Peyer's patch (tissue), 4 donors: ENCODE results near the gene MRPL19. TPM values are rescaled to one million over a fixed set of nuclear protein-coding genes. Genes with fewer than 3 reads are reported as not detected.

ENCODE experiments used
- DNase-seq, 3 donors: peaks; one replicate each; pipeline ENCODE4 v3.0.0-alpha.2; 2017 to 2019
- H3K27ac ChIP-seq, 4 donors: fragments of 200-600 bp; sonication (generic); one replicate each; pipeline ENCODE4 v1.5.1; 2016 to 2019
- H3K27me3 ChIP-seq, 2 donors: fragments of 200-600 bp; sonication (generic); one replicate each; pipeline ENCODE4 v1.5.1; 2019
- H3K36me3 ChIP-seq, 3 donors: fragments of 200-600 bp; sonication (generic); one replicate each; pipeline ENCODE4 v1.5.1; 2016 to 2019
- H3K4me1 ChIP-seq, 4 donors: fragments of 200-600 bp; sonication (generic); one replicate each; pipeline ENCODE4 v1.5.1; 2016 to 2019
- H3K4me3 ChIP-seq, 4 donors: fragments of 200-600 bp; sonication (generic); 1 replicate in 3 of 4; 2 replicates in 1 of 4; pipeline ENCODE4 v1.5.1; 2016 to 2019; ENCODE audit warnings: mild to moderate bottlenecking in 1 of 4
- H3K9me3 ChIP-seq, 4 donors: fragments of 200-600 bp; sonication (generic); one replicate each; pipeline ENCODE4 v1.5.1; 2016 to 2019; ENCODE audit warnings: mild to moderate bottlenecking in 1 of 4
- POLR2A ChIP-seq, 2 donors: fragments of 450-650 bp; IDR thresholded peaks; one replicate each; pipeline ENCODE4 v1.5.1; 2017; ENCODE audit warnings: antibody characterized with exemption in 2 of 2, mild to moderate bottlenecking in 2 of 2, moderate library complexity in 2 of 2
- small RNA-seq, 2 donors: library from RNA; depleted of rRNA; stranded (forward); fragments of <200 nt; gene quantifications; one replicate each; pipeline ENCODE3, GENCODE V24; 2016
- total RNA-seq, 4 donors: library from RNA; depleted of rRNA; stranded (reverse); fragments of >200 nt; gene quantifications; one replicate each; pipeline ENCODE4 v1.1.0, GENCODE V29; 2016
- TF ChIP-seq, protein P1 (sequence below), 6 experiments: fragments of 450-650 bp in 4 of 6; fragments of 200-600 bp in 2 of 6; sonication (generic) in 1 of 6; IDR thresholded peaks; one replicate each; pipeline ENCODE4 v1.5.1; 2017 to 2019; ENCODE audit warnings: antibody characterized with exemption in 6 of 6, mild to moderate bottlenecking in 3 of 6, moderate library complexity in 1 of 6

Gene MRPL19
- total RNA-seq, 4 donors from 2014 or later = 20.6 to 61.1 (median 26.8) TPM

DNA sequence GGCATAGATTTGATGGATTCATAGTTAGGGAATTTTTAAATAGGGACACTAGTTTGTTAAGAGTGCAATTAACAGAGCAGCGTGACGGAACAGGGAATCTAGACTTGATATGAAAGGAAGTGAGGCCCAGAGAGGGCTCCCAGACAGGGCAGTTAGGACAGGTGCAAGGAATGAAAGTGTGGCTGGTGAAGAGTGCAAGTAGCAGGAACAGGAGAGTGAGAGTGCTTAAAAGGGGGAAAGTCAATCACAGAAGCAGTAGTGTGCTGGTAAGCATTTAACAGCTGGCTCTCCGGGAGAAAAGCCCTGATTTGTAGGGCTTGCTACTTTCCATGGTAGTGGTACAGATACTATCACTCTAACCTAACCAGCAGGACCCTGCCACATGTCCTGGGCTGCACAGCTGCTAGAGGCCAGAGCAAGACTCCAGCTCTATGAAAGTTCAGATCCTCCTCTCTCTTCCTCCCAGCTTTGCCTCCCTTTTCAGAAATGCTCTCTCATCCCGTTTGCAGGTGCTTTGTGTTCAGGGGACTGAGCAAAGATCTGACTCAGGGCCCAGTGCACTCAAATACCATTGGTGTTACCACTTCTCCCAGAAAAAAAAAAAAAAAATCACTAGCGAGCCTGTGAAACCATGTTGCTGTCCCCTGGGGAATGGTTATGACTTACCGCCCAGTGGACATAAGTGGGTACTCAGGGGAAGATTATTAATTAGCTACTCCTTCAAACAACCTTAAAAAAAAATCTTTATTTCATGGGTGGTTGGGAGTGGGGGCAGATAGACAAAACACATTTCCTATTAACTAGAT is 82.2 kb downstream of the MRPL19 start:
- H3K27me3 ChIP-seq = no peaks in the 10 kb centered on the region
- H3K27ac ChIP-seq = no peak overlapping the region
- H3K36me3 ChIP-seq = no peaks in the 10 kb centered on the region
- no peaks in the 10 kb centered on the region for H3K9me3 ChIP-seq
- no peaks in the 10 kb centered on the region for H3K4me1 ChIP-seq
- TF ChIP-seq POLR2A (IDR thresholded peaks at IDR 0.05) = no peak
- TF ChIP-seq, protein P1, sequence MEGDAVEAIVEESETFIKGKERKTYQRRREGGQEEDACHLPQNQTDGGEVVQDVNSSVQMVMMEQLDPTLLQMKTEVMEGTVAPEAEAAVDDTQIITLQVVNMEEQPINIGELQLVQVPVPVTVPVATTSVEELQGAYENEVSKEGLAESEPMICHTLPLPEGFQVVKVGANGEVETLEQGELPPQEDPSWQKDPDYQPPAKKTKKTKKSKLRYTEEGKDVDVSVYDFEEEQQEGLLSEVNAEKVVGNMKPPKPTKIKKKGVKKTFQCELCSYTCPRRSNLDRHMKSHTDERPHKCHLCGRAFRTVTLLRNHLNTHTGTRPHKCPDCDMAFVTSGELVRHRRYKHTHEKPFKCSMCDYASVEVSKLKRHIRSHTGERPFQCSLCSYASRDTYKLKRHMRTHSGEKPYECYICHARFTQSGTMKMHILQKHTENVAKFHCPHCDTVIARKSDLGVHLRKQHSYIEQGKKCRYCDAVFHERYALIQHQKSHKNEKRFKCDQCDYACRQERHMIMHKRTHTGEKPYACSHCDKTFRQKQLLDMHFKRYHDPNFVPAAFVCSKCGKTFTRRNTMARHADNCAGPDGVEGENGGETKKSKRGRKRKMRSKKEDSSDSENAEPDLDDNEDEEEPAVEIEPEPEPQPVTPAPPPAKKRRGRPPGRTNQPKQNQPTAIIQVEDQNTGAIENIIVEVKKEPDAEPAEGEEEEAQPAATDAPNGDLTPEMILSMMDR (IDR thresholded peaks at IDR 0.05) = no peak
- no peak for DNase-seq
- no peak overlapping the region for H3K4me3 ChIP-seq

DNA sequence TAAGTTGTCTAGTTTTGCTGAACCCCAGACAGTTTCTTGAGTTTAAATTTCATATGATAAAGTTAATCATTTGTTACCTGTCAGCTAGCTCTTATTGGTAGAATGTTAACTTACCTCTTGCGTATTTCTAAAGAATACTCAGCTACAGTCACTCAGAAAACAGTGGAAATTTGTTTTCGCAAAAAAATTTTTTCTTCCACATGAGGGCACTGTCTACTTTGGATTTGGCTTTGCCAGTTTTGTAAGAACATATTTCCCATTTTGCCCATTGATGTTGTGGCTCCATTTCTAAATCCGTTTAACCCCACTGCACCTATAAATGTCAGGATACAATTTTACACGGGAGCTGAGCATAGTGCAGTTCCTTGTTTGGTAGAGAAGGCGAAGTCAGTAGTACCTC is 83.3 kb downstream of the MRPL19 start:
- H3K27ac ChIP-seq = no peak overlapping the region
- no peak for TF ChIP-seq POLR2A (IDR thresholded peaks at IDR 0.05)
- TF ChIP-seq, protein P1 (IDR thresholded peaks at IDR 0.05) = peak in 2 of 6 experiments; percentile 19 to 33
- no peaks in the 10 kb centered on the region for H3K36me3 ChIP-seq
- H3K27me3 ChIP-seq = no peaks in the 10 kb centered on the region
- H3K4me3 ChIP-seq = no peak overlapping the region
- no peak for DNase-seq
- H3K4me1 ChIP-seq = no peaks in the 10 kb centered on the region
- no peaks in the 10 kb centered on the region for H3K9me3 ChIP-seq

DNA sequence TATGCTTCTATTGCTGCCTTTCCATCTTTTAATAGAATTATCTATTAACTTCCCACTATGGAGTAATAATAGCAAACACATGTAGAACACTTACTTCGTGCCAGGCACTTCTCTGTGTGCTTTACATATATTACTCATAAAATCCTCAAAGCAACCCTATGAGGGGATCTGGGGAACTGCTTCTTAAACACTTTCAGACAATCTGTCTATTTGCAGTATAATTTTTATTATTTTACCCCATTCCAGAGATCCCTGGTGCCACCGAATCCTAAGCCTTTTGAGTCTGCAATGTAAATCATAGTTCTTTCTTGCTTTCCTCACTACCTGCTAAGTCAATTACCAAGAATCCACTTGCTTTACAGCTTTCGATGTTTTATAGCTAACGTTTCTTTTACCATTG is 89.7 kb downstream of the MRPL19 start:
- no peak for TF ChIP-seq POLR2A (IDR thresholded peaks at IDR 0.05)
- TF ChIP-seq, protein P1 (IDR thresholded peaks at IDR 0.05) = no peak

DNA sequence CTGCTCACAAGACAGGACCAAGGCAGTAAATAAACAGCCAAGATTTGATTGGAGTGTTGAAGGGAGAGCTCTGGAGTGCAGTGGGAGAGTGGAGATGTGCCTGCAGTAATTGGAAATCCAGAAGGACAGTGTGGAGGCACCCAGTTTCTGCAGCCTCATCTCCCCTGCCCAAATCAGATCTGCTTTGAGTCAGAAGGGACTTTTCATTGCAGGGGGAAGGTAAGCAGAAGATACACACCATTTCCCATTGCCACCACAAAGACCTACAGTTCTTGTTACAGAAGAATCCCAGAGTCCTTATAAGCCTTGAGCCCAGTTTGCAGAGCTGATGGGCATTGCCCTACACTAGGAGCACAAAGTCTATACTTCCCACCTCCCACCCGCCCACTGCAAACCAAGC is 91.4 kb downstream of the MRPL19 start:
- Histone ChIP-seq H3K36me3 (no peaks in the 10 kb centered on the region), H3K4me3 (no peak overlapping the region), H3K9me3 (no peaks in the 10 kb centered on the region), H3K27me3 (no peaks in the 10 kb centered on the region), H3K4me1 (no peaks in the 10 kb centered on the region), H3K27ac (no peak overlapping the region)
- TF ChIP-seq, protein P1 (IDR thresholded peaks at IDR 0.05) = no peak
- TF ChIP-seq POLR2A (IDR thresholded peaks at IDR 0.05) = no peak
- no peak for DNase-seq

More for the DNA sequence above, 89.7 kb downstream of the MRPL19 start:
- Histone ChIP-seq H3K4me3 (no peak overlapping the region), H3K9me3 (no peaks in the 10 kb centered on the region), H3K36me3 (no peaks in the 10 kb centered on the region), H3K27ac (no peak overlapping the region), H3K27me3 (no peaks in the 10 kb centered on the region), H3K4me1 (no peaks in the 10 kb centered on the region)
- no peak for DNase-seq

Small RNA genes within 50 kb of the gene (small RNA-seq; reads per million reads assigned to genes)
- gene RF00012 = 0 reads per million in 2 donors

Other genes starting within 250 kb of the MRPL19 start
- gene EVA1A, start 85.8 kb upstream of the MRPL19 start, total RNA-seq = 10 to 100 TPM in 1 of 4 donors, 1 to 10 TPM in 2, under 1 TPM in 1; 0.70 to 18.2 (median 5.8) TPM
- gene GCFC2, start 64.1 kb downstream of the MRPL19 start, total RNA-seq = 10 to 100 TPM; 20.8 to 33.5 (median 26.1) TPM